ENCODE results near the gene GPR146. TPM values are rescaled to one million over a fixed set of nuclear protein-coding genes. Genes with fewer than 3 reads are reported as not detected.

The GPR146 gene
- total and polyA plus RNA-seq, 9 of the 15 experiments (the other 6 are each of a cell fraction or from before 2014, with no cell fraction given), result 0.22 to 3.6 (median 0.64) TPM; not detected in 2

- ATAC-seq (no peak), DNase-seq (ENCODE audit: extremely low read depth in 1 of 4, low spot score in 3 of 4) (no peak), FAIRE-seq (no peak)
- no TSS peak for BruUV-seq (replicated peaks)
- Histone ChIP-seq H3K4me3 (no peak overlapping the region), H3K27me3 (ENCODE audit: control insufficient read depth in 2 of 2, insufficient read depth in 2 of 2, low read length in 2 of 2) (no peaks in the 10 kb centered on the region), H3K9me3 (replicated peaks; ENCODE audit: control insufficient read depth, insufficient read depth, low read depth, low read length) (peaks cover 7% of the 10 kb centered on the region), H2AFZ (ENCODE audit: low read depth, low read length) (no peak overlapping the region), H3K36me3 (ENCODE audit: control insufficient read depth, insufficient read depth, low read length) (peaks cover 24% of the 10 kb centered on the region; the same call in 2 of the 3 replicates), H3K4me1 (replicated peaks in 1 of 2; ENCODE audit: control insufficient read depth in 2 of 2, insufficient read depth in 2 of 2, low read length in 2 of 2) (peaks cover 0 to 75% of the 10 kb centered on the region in 2 experiments; a peak in 2 of 5 replicates), H3K9me1 (ENCODE audit: control insufficient read depth, insufficient read depth, low read length) (no peaks in the 10 kb centered on the region), H3K79me2 (ENCODE audit: control insufficient read depth, insufficient read depth, low read length) (peaks cover 29% of the 10 kb centered on the region; the same call in 2 of the 3 replicates), H4K20me1 (replicated peaks; ENCODE audit: control insufficient read depth, insufficient read depth, low read length) (peaks cover 7% of the 10 kb centered on the region), H3K4me2 (ENCODE audit: insufficient read depth, low read length) (no peak overlapping the region), H3K27ac (ENCODE audit: extremely low read depth, low read depth, low read length) (no peak overlapping the region), H3K9ac (ENCODE audit: insufficient read depth in 1 of 2, low read depth in 2 of 2, low read length in 2 of 2) (peak overlapping the region in 1 of 2 experiments; percentile 17; a peak in 1 of 4 replicates)
- ChIA-PET POLR2A (no interaction called here), CTCF (ENCODE audit: low intra/inter-chr PET ratio) (no interaction called here)
- intact Hi-C loops (cut with micrococcal nuclease) (no loop called here), in situ Hi-C loops (cut with MboI) (no loop called here)
- 92% methylated on average over 19 of the region's 51 CpGs for WGBS (ENCODE audit: insufficient coverage, low coverage, missing lambda C conversion rate)
- TF ChIP-seq ZBTB33 (CRISPR knock-in tag; IDR thresholded peaks at IDR 0.05) (peak; percentile 87), ZNF318 (IDR thresholded peaks at IDR 0.05; ENCODE audit: borderline replicate concordance in 1 of 2, low read depth in 1 of 2) (no peak), ZFP30 (CRISPR knock-in tag; IDR thresholded peaks at IDR 0.05; ENCODE audit: borderline replicate concordance) (no peak), ZNF431 (CRISPR knock-in tag; IDR thresholded peaks at IDR 0.05) (no peak), ZNF197 (CRISPR knock-in tag; IDR thresholded peaks at IDR 0.05; ENCODE audit: low read depth) (no peak), YY1 (IDR thresholded peaks at IDR 0.05; ENCODE audit: borderline replicate concordance in 1 of 3, control insufficient read depth in 1 of 3, extremely low read depth in 1 of 3, insufficient read depth in 3 of 3, insufficient read length in 1 of 3, insufficient replicate concordance in 2 of 3, low read depth in 1 of 3, low read length in 2 of 3) (no peak)
These were observed 27.5 kb upstream of the GPR146 start for GRCh38 chr7:1016577-1017531.
